Activated CD4-positive, alpha-beta memory T cell treated with anti-CD3 and anti-CD28 coated beads, Interleukin-2, amount 10 ng/mL, durations not matched to agents 7 days and 5 days (primary cell): ENCODE data around the gene KIF25. TPM values are rescaled to one million over a fixed set of nuclear protein-coding genes. Genes with fewer than 3 reads are reported as not detected.

Experiments used
- CTCF ChIA-PET: fragments of 350-600 bp; sonication (Branson Sonifier 250); formaldehyde crosslinking; loops from one replicate; lab custom pipeline; 2021; ENCODE audit warnings: antibody characterized with exemption, inconsistent platforms; lab: Charles Lee
- POLR2A ChIA-PET: fragments of 350-600 bp; sonication (Branson Sonifier 250); formaldehyde crosslinking; loops from one replicate; lab custom pipeline; 2021; ENCODE audit warnings: antibody characterized with exemption; lab: Charles Lee
- DNase-seq: peaks from one replicate; pipeline ENCODE4 v3.0.0-alpha.2; 2020
- H3K27ac Mint-ChIP-seq: one replicate; pipeline ENCODE4 v1.8.0; 2021; ENCODE audit warnings: mild to moderate bottlenecking, mixed read lengths
- H3K27me3 Mint-ChIP-seq: one replicate; pipeline ENCODE4 v1.8.0; 2021; ENCODE audit warnings: mixed read lengths
- H3K36me3 Mint-ChIP-seq: one replicate; pipeline ENCODE4 v1.8.0; 2021; ENCODE audit warnings: low read depth, mixed read lengths
- H3K4me1 Mint-ChIP-seq: one replicate; pipeline ENCODE4 v1.8.0; 2021; ENCODE audit warnings: mixed read lengths
- H3K4me3 Mint-ChIP-seq: one replicate; pipeline ENCODE4 v1.8.0; 2021; ENCODE audit warnings: mild to moderate bottlenecking, mixed read lengths
- H3K9me3 Mint-ChIP-seq: one replicate; pipeline ENCODE4 v1.8.0; 2021; ENCODE audit warnings: mixed read lengths
- total RNA-seq, 2 experiments: library from RNA; stranded (reverse); gene quantifications; one replicate each; pipeline ENCODE4 v1.2.3, GENCODE V29; 2021

Gene KIF25
- total RNA-seq, 2 experiments from 2014 or later, result not detected

GRCh38 chr6:168089186-168090063 lies 92.0 kb downstream of the KIF25 start:
- CTCF ChIA-PET, result no interaction called here

GRCh38 chr6:168090064-168090690 lies 92.7 kb downstream of the KIF25 start:
- Mint-ChIP-seq H3K9me3 (peaks cover 2% of the 10 kb centered on the region), H3K36me3 (no peaks in the 10 kb centered on the region), H3K27me3 (no peaks in the 10 kb centered on the region), H3K27ac (no peak overlapping the region), H3K4me1 (no peaks in the 10 kb centered on the region), H3K4me3 (no peak overlapping the region)
- CTCF ChIA-PET, result no interaction called here
- DNase-seq, result no peak
- POLR2A ChIA-PET, result no interaction called here

More at GRCh38 chr6:168089186-168090063, 92.0 kb downstream of the KIF25 start:
- Mint-ChIP-seq H3K4me3 (no peak overlapping the region), H3K27ac (no peak overlapping the region), H3K27me3 (no peaks in the 10 kb centered on the region), H3K36me3 (no peaks in the 10 kb centered on the region), H3K4me1 (no peaks in the 10 kb centered on the region), H3K9me3 (peaks cover 2% of the 10 kb centered on the region)
- POLR2A ChIA-PET, result no interaction called here
- DNase-seq, result no peak

- POLR2A ChIA-PET, result no interaction called here
- Mint-ChIP-seq H3K9me3 (peaks cover 2% of the 10 kb centered on the region), H3K4me1 (no peaks in the 10 kb centered on the region), H3K27me3 (no peaks in the 10 kb centered on the region), H3K36me3 (no peaks in the 10 kb centered on the region), H3K27ac (no peak overlapping the region), H3K4me3 (no peak overlapping the region)
- DNase-seq, result no peak
- CTCF ChIA-PET, result no interaction called here
Measured at GRCh38 chr6:168090706-168091105, 93.2 kb downstream of the KIF25 start.

GRCh38 chr6:168091381-168092264 lies 94.2 kb downstream of the KIF25 start:
- POLR2A ChIA-PET, result no interaction called here
- no peaks in the 10 kb centered on the region for H3K27me3 Mint-ChIP-seq

GRCh38 chr6:168092541-168092940 lies 95.1 kb downstream of the KIF25 start:
- no peaks in the 10 kb centered on the region for H3K27me3 Mint-ChIP-seq

More at GRCh38 chr6:168091381-168092264, 94.2 kb downstream of the KIF25 start:
- H3K27ac Mint-ChIP-seq, result no peak overlapping the region
- H3K4me3 Mint-ChIP-seq, result no peak overlapping the region
- H3K4me1 Mint-ChIP-seq, result no peaks in the 10 kb centered on the region
- peaks cover 2% of the 10 kb centered on the region for H3K9me3 Mint-ChIP-seq
- DNase-seq, result no peak
- no peaks in the 10 kb centered on the region for H3K36me3 Mint-ChIP-seq
- CTCF ChIA-PET, result no interaction called here

GRCh38 chr6:168093071-168093505 lies 95.6 kb downstream of the KIF25 start:
- POLR2A ChIA-PET, result no interaction called here
- Mint-ChIP-seq H3K9me3 (peaks cover 2% of the 10 kb centered on the region), H3K4me1 (no peaks in the 10 kb centered on the region)

More at GRCh38 chr6:168092541-168092940, 95.1 kb downstream of the KIF25 start:
- H3K27ac Mint-ChIP-seq, result no peak overlapping the region
- no peaks in the 10 kb centered on the region for H3K4me1 Mint-ChIP-seq
- DNase-seq, result no peak
- ChIA-PET POLR2A (no interaction called here), CTCF (no interaction called here)
- peaks cover 2% of the 10 kb centered on the region for H3K9me3 Mint-ChIP-seq
- H3K36me3 Mint-ChIP-seq, result no peaks in the 10 kb centered on the region
- no peak overlapping the region for H3K4me3 Mint-ChIP-seq

GRCh38 chr6:168093634-168094033 lies 96.2 kb downstream of the KIF25 start:
- DNase-seq, result no peak
- H3K27ac Mint-ChIP-seq, result no peak overlapping the region
- H3K36me3 Mint-ChIP-seq, result no peaks in the 10 kb centered on the region

More at GRCh38 chr6:168093071-168093505, 95.6 kb downstream of the KIF25 start:
- Mint-ChIP-seq H3K27me3 (no peaks in the 10 kb centered on the region), H3K27ac (no peak overlapping the region), H3K4me3 (no peak overlapping the region), H3K36me3 (no peaks in the 10 kb centered on the region)
- DNase-seq, result no peak
- CTCF ChIA-PET, result no interaction called here

More at GRCh38 chr6:168093634-168094033, 96.2 kb downstream of the KIF25 start:
- no peaks in the 10 kb centered on the region for H3K4me1 Mint-ChIP-seq
- H3K9me3 Mint-ChIP-seq, result peaks cover 2% of the 10 kb centered on the region
- CTCF ChIA-PET, result no interaction called here
- H3K4me3 Mint-ChIP-seq, result no peak overlapping the region
- POLR2A ChIA-PET, result no interaction called here
- no peaks in the 10 kb centered on the region for H3K27me3 Mint-ChIP-seq

Other genes with a start within 250 kb of the KIF25 start
- gene AFDN, start 170.8 kb upstream of the KIF25 start, total RNA-seq, result 10 to 100 TPM; 45.9 to 46.3 TPM
- not detected for gene FRMD1, start 81.5 kb downstream of the KIF25 start, total RNA-seq